Measurements from ENCODE around the gene CCDC85C.

CCDC85C gene

GRCh38 chr14:99593971-99594841, 9.8 kb downstream of the CCDC85C start:
- H3K27ac ChIP-seq, result peak overlapping the region in 2 of 21 experiments; percentile 17 to 53
- no peak overlapping the region for H3K4me3 ChIP-seq

GRCh38 chr14:99592933-99593753, 10.9 kb downstream of the CCDC85C start:
- H3K4me3 ChIP-seq, result no peak overlapping the region
- peak overlapping the region in 3 of 21 experiments; percentile 18 to 63 (median 25) for H3K27ac ChIP-seq

GRCh38 chr14:99592394-99592793, 11.6 kb downstream of the CCDC85C start:
- Histone ChIP-seq H3K27ac (peak overlapping the region in 2 of 21 experiments; percentile 18 to 63), H3K4me3 (no peak overlapping the region)

- Histone ChIP-seq H3K27ac (no peak overlapping the region), H3K4me3 (no peak overlapping the region)
Measured at GRCh38 chr14:99590746-99591555, 13.1 kb downstream of the CCDC85C start.

GRCh38 chr14:99589651-99590530, 14.1 kb downstream of the CCDC85C start:
- Histone ChIP-seq H3K4me3 (no peak overlapping the region), H3K27ac (no peak overlapping the region)

GRCh38 chr14:99589031-99589441, 15.0 kb downstream of the CCDC85C start:
- H3K4me3 ChIP-seq, result no peak overlapping the region

GRCh38 chr14:99587460-99588278, 16.3 kb downstream of the CCDC85C start:
- H3K27ac ChIP-seq, result no peak overlapping the region
- H3K4me3 ChIP-seq, result no peak overlapping the region

More at GRCh38 chr14:99589031-99589441, 15.0 kb downstream of the CCDC85C start:
- H3K27ac ChIP-seq, result no peak overlapping the region

- Histone ChIP-seq H3K27ac (no peak overlapping the region), H3K4me3 (no peak overlapping the region)
Measured at GRCh38 chr14:99586761-99587459, 17.1 kb downstream of the CCDC85C start.

- no peak overlapping the region for H3K27ac ChIP-seq
Measured at GRCh38 chr14:99586054-99586760, 17.8 kb downstream of the CCDC85C start.

GRCh38 chr14:99584823-99585222, 19.2 kb downstream of the CCDC85C start:
- Histone ChIP-seq H3K4me3 (no peak overlapping the region), H3K27ac (no peak overlapping the region)

More at GRCh38 chr14:99586054-99586760, 17.8 kb downstream of the CCDC85C start:
- no peak overlapping the region for H3K4me3 ChIP-seq

- no peak overlapping the region for H3K4me3 ChIP-seq
- no peak overlapping the region for H3K27ac ChIP-seq
Measured at GRCh38 chr14:99581938-99582337, 22.1 kb downstream of the CCDC85C start.

- Histone ChIP-seq H3K27ac (no peak overlapping the region), H3K4me3 (no peak overlapping the region)
Measured at GRCh38 chr14:99581374-99581773, 22.6 kb downstream of the CCDC85C start.

- Histone ChIP-seq H3K4me3 (peak overlapping the region in 1 of 7 experiments; percentile 15), H3K27ac (peak overlapping the region in 19 of 21 experiments; percentile 57 to 85 (median 73))
Measured at GRCh38 chr14:99579903-99580571, 24.0 kb downstream of the CCDC85C start.

- H3K4me3 ChIP-seq, result peak overlapping the region in 1 of 7 experiments; percentile 15
- H3K27ac ChIP-seq, result peak overlapping the region in 20 of 21 experiments; percentile 57 to 85 (median 73)
Measured at GRCh38 chr14:99579120-99579836, 24.7 kb downstream of the CCDC85C start.

- peak overlapping the region in 1 of 7 experiments; percentile 15 for H3K4me3 ChIP-seq
- H3K27ac ChIP-seq, result peak overlapping the region in 19 of 21 experiments; percentile 57 to 85 (median 73)
Measured at GRCh38 chr14:99578541-99579101, 25.4 kb downstream of the CCDC85C start.
